ENCODE results near the gene SPRY1.
A peak's percentile ranks its signal among the peaks of the same experiment; 100 is the strongest.

Gene SPRY1

DNA sequence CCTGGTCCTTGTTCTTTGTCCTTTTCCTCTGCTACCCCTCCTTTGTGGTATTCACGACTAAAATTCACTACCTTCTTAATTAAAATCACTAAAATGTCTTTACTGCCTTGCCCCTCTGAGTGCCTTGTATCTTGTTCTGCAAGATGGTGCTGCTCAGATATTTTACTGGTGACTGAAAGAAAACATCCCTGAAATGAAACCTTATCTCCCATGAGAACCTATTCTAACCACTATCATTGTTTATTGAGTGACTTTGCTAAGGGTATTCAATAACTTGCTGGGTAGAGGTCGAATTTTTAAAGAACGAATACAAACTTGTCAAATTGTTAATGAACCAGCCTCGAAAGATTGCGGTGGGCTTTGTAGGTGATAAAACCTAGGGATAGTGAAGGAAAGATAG, 52.8 kb downstream of the SPRY1 start:
- DNase-seq, result no peak

DNA sequence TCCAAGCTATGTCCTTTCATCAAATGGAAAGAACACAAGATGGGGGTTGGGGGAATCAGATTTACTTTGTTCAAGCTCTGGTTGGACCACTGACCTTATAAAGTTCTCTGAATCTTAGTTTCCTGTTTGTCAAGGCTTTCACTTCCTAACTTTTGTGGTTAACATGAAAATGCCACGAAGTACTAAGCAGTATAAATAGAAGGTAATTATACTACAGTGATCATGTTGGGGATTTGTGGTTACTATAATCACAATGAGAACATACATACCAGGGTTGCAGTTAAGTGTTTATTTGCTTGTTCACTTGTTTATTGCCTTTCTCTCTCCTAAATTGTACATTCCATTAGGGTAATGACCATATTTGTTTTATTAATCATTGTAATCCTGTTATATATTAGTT, 53.2 kb downstream of the SPRY1 start:
- peak; percentile 14 for DNase-seq

DNA sequence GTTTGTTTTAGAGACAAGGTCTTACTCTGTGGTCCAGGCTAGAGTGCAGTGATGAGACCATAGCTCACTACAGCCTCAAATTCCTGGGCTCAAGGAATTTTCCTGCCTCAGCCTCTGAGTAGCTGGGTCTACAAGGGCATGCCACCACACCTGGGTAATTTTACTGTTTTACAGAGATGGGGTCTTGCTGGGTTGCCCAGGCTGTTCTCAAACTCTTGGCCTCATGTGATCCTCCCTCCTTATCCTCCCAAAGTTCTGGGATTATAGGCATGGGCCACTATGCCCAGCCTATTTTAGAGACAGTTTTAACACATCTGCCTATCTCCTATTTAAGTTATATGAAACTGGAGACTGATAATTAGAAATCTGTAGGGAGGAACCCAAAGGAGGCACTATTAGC, 53.8 kb downstream of the SPRY1 start:
- DNase-seq, result no peak

DNA sequence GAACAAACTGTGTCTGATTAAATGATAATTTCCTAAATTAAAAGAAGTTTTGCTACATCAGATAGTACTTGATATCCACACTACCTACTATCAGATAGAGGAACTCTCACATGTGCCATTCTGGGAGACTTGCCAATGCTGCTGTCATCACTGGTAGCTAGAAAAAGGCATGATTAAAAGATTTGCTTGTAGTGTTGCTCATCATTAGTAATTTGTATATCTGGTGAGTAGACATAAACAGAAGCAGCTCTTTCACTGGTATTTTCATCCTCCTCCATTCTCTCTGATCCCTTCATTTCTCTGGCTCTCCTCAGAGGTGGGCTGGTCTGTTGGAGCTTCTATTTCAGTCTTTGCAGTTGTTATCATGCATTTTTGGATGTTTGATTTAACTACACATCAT, 56.0 kb downstream of the SPRY1 start:
- peak; percentile 45 for DNase-seq

DNA sequence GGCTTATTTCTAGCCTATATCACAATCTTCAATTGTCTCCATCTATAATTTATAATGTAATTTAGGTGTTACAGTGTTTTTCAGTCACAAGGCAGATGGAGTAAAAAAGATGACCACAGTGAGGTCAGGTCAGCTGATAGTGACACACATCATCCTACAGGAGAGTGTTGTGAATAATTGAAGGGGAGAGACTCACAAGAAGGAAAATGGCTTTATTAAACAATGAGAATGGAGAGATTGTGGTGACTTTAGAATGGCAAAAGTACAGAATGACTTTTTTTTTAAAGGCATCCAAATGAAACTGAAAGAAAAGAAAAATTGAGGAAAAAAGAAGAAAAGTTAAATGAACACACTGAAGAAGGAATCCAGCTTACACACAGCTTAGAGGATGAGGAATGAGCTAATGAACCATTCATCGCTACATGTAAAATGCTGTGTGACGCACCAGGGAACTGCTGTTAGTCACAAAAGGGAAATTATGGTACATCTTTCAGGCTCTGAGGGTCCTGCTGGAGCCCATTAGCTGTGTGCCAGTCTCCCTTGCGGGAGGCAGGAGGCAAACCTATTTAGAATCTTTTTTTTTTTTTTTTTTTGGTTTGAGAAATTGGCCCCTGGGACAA, 56.6 kb downstream of the SPRY1 start:
- DNase-seq, result no peak

Measured in midbrain (tissue), 1 donor.